GM18520 (cell line): ENCODE results near the gene CDC42EP1.
"Not testable (repeated sequence)": the region's sequence is repeated elsewhere in the genome, so short reads cannot be mapped to it uniquely, and the experiment has no call there.

ENCODE experiments used
- ATAC-seq: cut with Tn5 transposase; IDR thresholded peaks from one replicate; pipeline ENCODE4 v1.9.1; 2021; ENCODE audit not compliant: unreplicated experiment

The CDC42EP1 gene

GRCh38 chr22:37609240-37610152 is 49.2 kb downstream of the CDC42EP1 start:
- no peak for ATAC-seq

DNA sequence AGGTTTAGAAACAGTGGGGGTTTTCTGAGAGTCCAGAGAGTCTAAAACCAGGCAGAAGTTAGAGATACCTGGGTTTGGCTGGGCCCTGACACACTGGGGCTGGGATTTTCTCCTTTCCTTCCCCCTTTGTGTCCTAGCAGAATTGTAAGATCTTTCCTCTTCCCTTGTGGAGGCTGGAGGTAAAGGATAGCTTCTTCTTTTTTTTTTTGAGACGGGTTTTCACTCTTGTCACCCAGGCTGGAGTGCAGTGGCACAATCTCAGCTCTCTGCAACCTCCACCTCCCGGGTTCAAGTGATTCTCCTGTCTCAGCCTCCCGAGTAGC is 49.8 kb downstream of the CDC42EP1 start:
- not testable (repeated sequence) for ATAC-seq

GRCh38 chr22:37610480-37611129 is 50.3 kb downstream of the CDC42EP1 start:
- ATAC-seq, result no peak

- no peak for ATAC-seq
These were observed 50.9 kb downstream of the CDC42EP1 start for GRCh38 chr22:37611207-37611606.

DNA sequence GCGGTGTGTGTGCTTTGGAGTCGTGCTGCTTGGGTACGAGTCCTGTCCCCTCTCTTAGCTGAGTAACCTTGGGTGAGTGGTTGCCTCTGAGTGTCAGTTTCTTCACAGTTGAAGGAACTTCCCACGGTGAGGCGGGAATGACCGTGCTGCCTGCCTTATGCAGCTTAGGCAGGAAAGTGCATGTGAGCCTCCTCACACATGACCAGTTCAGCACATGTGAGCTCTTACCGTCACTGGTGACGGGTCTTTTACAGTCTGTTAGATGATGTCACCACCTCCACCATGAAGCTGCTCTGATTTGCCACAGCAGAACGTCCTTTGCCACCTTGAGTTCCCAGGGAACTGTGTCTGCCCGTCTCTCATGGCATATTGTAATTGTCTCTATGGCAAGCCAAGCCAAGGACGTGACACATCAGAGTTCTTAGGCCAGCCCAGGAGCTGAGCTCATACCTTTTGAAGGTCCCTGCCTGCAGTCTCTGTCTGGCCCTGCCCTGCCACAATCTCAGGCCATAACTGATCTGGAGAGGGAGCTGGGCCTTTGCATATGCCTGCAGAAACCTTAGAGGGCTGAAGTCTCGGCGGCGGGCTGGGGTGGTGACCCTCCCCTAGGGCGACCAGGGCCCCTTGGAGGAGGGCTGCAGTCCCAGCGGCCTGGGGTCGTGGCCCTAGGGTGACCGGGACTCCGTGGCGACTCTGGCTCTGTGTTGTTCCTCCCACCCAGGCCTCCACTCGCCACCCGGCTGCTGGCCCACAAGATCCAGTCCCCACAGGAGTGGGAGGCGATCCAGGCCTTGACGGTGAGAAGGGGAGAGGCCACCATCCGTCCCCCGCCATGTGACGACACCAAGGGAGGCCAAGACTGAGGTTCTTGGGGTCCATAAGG is 56.2 kb downstream of the CDC42EP1 start:
- no peak for ATAC-seq

DNA sequence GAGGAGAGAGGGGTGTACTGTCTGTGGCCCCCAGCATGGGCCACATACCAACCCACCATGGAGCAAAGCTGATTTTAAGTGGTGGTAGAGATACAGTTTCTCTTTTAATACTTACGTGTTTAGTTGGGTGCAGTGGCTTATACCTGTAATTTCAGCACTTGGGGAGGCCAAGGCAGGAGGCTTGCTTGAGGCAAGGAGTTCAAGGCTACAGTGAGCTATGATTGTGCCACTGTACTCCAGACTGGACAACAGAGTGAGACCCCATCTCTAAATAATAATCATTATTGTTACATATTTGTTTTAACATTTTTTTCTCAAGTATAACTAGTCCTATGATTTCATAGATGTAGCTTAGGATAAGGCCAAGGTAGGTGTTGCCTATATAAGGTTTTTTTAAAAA is 57.2 kb downstream of the CDC42EP1 start:
- ATAC-seq, result no peak

DNA sequence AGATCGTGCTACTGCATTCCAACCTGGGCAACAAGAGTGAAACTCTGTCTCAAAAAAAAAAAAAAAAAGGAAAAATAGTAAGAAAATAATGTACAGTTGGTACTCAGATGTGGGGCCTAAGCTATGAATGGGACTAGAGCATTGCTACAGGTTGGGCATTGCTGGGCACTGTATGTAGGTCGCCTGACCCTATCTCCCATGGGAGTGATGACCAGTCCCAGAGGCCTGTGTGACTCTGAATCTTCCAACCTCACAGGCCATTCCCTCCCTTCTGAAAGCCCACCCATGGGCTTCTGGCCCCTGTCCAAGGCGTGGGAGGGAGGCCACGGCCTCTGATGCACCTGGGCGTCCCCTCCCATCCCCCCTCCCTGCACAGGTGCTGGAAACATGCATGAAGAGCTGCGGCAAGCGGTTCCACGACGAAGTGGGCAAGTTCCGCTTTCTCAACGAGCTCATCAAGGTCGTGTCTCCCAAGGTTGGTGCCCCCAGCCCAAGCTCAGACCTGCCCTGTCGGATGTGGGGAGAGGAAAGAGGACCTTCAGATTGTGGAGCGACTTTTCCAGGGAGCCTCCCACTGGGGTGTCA is 57.9 kb downstream of the CDC42EP1 start:
- no peak for ATAC-seq

DNA sequence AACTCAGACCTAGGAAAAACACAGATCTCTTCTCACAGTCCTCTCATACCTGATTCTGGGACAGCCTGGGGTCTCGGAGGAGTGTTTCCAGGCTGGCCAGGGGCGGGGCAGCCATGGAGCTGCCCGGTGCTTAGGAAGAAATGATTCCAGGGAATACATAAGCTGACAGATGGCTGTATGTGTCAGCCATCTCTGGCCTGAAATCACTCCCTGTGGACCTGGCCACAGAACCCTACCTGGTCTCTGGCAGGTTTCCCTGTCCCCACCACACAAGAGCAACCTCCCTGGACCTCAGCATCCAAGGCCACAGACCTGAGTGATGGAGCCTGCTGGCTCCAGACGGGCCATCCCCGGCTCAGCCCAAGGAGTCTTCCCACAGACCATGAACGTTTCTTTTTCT is 58.4 kb downstream of the CDC42EP1 start:
- ATAC-seq, result no peak
